SK-N-SH (cell line): ENCODE data around the gene DDO.

ENCODE experiments used
- EZH2phosphoT487 ChIP-seq: fragments of 200-600 bp; sonication (generic); IDR thresholded peaks from 2 replicates; pipeline ENCODE4 v1.6.1; 2017; ENCODE audit warnings: low read depth, mixed run types, mild to moderate bottlenecking, antibody characterized with exemption, moderate library complexity, borderline replicate concordance
- POLR2AphosphoS5 ChIP-seq: IDR thresholded peaks from 2 replicates; pipeline ENCODE4 v1.6.1; 2012; ENCODE audit warnings: low read depth, low read length
- SIN3A ChIP-seq: IDR thresholded peaks from 2 replicates; pipeline ENCODE4 v1.6.1; 2012; ENCODE audit warnings: low read depth, mild to moderate bottlenecking, low read length, moderate library complexity, borderline replicate concordance
- TCF12 ChIP-seq: IDR thresholded peaks from 2 replicates; pipeline ENCODE4 v1.4.0; 2012
- ZBTB33 ChIP-seq: IDR thresholded peaks from 2 replicates; pipeline ENCODE4 v1.4.0; 2012; ENCODE audit warnings: low read depth, borderline replicate concordance

- no peak for TF ChIP-seq SIN3A
- no peak; the same call in 1 of the 2 replicates for TF ChIP-seq TCF12
- TF ChIP-seq ZBTB33, result no peak
- no peak for TF ChIP-seq POLR2AphosphoS5
- TF ChIP-seq EZH2phosphoT487, result no peak
Measured at GRCh38 chr6:110352563-110353262, 62.7 kb downstream of the DDO start.
